ENCODE measurements around the gene PRPF19.

Gene PRPF19

DNA sequence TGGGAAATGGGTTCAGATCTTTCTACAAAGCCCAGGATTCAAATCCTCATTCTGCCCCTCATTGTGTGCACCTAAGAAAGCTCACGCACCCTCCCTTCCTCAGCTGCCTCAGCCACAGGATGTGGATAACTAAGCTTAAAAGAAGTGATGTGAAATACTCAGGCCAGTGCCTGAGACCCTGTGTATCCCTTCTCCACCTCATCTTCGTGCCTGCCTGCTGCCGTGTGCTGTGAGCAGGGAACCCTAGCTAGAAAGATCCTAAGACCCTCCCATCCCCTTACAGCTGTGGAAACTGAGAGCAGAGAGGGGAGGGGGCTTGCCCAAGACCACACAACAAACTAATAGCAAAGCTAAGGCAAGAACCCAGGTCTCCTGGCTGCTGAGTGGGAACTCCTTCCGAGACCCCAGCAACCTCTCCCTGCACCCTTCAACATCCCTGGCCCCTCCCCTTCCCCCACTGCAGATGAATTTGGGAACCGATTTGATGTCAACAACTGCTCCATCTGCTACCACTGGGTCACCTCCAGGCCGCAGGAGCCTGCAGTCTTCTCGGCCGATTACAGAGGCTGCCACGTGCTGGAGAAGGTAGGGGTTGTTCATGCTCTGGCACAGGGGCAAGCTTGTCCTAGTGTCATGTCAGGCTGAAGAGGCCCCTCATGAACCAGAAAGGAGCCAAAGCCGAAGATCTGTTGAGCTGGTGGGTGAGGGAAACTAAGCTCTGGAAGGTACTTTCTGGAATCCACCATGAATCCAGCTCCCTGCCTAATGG lies 37.5 kb downstream of the PRPF19 start:
- TF ChIP-seq, protein P1, sequence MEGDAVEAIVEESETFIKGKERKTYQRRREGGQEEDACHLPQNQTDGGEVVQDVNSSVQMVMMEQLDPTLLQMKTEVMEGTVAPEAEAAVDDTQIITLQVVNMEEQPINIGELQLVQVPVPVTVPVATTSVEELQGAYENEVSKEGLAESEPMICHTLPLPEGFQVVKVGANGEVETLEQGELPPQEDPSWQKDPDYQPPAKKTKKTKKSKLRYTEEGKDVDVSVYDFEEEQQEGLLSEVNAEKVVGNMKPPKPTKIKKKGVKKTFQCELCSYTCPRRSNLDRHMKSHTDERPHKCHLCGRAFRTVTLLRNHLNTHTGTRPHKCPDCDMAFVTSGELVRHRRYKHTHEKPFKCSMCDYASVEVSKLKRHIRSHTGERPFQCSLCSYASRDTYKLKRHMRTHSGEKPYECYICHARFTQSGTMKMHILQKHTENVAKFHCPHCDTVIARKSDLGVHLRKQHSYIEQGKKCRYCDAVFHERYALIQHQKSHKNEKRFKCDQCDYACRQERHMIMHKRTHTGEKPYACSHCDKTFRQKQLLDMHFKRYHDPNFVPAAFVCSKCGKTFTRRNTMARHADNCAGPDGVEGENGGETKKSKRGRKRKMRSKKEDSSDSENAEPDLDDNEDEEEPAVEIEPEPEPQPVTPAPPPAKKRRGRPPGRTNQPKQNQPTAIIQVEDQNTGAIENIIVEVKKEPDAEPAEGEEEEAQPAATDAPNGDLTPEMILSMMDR (IDR thresholded peaks at IDR 0.05; ENCODE audit: control insufficient read depth, insufficient read depth, low read depth, low read length, missing control alignments), result no peak

DNA sequence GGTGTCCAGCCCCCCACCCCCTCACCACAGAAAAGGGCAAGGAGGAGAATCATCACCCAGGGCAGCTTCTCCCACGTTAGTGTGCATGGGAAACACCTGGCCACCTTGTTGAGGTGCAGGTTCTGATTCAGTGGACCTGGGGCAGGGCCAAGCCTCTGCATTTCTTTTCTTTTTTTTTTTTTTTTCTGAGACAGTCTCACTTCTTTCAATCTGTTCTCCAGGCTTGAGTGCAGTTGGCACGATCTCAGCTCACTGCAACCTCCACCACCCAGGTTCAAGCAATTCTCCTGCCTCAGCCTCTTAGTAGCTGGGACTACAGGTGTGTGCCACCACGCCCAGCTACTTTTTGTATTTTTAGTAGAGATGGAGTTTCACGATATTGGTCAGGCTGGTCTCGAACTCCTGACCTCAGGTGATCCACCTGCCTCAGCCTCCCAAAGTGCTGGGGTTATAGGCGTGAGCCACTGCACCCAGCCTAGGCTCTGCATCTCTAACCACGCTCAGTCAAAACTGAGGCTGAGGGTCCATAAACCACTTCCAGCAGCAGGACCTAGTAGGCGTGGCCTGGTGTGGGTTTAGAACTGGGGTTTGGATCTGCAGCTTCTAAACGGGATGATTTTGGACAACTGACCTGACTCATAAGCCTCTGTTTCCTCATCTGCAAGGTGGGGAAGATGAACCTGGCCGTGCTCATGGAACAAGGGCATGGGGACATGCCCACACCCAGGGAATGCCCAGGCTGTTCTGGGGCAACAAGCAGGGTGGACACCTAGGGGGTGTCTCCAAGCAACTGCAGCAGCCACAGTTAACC lies 38.3 kb downstream of the PRPF19 start:
- DNase-seq (ENCODE audit: low read depth), result no peak
- TF ChIP-seq, protein P1 (IDR thresholded peaks at IDR 0.05; ENCODE audit: control insufficient read depth, insufficient read depth, low read depth, low read length, missing control alignments), result no peak
- no peak overlapping the region for H3K4me3 ChIP-seq (ENCODE audit: control insufficient read depth, low read depth, low read length)

More for the DNA sequence above, 37.5 kb downstream of the PRPF19 start:
- no peak overlapping the region for H3K4me3 ChIP-seq (ENCODE audit: control insufficient read depth, low read depth, low read length)
- DNase-seq (ENCODE audit: low read depth), result no peak

DNA sequence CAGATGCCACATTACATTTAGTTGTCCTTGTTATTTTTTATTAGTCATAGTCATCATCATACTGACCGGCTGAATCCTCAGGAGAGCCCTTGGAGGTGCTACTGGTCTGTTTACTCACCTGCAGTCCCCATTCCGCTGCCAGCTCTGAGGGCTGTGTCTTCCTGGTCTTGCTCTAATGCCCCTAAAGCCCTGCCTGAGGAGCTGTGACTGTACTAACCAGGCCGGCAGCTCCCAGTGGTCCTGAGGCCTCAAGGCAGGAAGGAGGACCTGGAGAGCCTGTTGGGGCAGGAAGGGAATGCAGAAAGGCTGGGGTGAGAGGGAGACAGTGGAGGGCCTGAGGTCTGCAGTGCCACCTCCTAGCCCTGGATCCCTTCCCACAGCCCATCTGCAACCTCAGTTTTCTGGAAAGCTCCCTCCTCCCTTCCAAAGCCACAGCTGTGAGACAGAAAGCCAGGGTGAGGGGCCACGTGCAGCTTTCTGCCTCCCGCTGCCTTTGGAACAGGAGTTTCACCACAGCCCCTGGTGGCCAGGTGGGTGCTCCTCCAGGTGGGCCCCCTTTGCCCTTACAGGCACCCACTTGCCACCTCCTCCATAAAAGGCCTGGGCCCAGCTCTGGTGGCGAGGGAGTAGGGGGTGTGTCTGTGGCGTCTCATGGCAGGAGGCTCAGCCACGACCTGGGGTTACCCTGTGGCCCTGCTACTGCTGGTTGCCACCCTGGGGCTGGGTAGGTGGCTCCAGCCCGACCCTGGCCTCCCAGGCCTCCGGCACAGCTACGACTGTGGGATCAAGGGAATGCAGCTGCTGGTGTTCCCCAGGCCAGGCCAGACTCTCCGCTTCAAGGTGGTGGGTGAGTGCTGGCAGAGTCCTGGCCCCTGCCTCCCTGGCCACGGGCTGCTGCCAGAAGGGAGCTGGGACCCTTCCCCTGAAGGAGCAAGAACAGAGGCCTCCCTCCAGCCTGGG lies 39.2 kb downstream of the PRPF19 start, which contains the start of gene ZP1:
TSS of gene ZP1 (plus strand) at position 632 of the 960 bp plus-strand sequence. CDS start at position 652, 20 bp downstream.
- TF ChIP-seq, protein P1 (IDR thresholded peaks at IDR 0.05; ENCODE audit: control insufficient read depth, insufficient read depth, low read depth, low read length, missing control alignments), result no peak
- DNase-seq (ENCODE audit: low read depth), result no peak

DNA sequence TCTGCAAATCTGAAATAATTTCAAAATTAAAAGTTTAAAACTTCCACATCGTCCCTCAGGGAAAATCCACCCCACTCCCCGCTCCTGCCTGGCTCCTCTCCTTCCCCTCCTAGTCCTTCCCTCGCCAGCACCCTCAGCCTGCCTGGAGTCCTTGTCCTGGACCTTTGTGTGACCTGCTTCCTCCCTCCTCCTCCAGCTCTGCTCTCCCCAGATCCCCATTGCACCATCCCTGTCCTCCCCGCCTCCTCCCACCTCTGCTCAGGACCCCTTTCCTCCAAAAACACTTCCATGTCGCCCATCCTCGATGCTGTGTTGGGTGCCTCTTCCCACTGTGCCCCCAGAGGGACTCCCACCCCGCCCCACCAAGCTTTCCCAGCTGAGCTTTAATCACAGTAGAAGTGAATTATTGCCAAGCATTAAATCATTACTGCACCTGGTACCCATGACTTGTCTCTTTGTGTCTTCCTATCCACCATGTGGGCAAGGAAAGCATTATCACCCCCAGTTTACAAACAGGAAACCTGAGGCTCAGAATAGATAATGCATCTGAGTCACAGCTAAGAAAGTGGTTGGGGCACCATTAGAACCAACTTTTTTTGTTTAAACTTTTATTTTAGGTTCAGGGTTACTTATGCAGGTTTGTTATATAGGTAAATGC lies 41.4 kb downstream of the PRPF19 start:
- no peak overlapping the region for H3K4me3 ChIP-seq (ENCODE audit: control insufficient read depth, low read depth, low read length)
- TF ChIP-seq, protein P1 (IDR thresholded peaks at IDR 0.05; ENCODE audit: control insufficient read depth, insufficient read depth, low read depth, low read length, missing control alignments), result no peak
- no peak for DNase-seq (ENCODE audit: low read depth)

More for the DNA sequence above, 39.2 kb downstream of the PRPF19 start, which contains the start of gene ZP1:
- H3K4me3 ChIP-seq (ENCODE audit: control insufficient read depth, low read depth, low read length), result no peak within 1 kb of the TSS

DNA sequence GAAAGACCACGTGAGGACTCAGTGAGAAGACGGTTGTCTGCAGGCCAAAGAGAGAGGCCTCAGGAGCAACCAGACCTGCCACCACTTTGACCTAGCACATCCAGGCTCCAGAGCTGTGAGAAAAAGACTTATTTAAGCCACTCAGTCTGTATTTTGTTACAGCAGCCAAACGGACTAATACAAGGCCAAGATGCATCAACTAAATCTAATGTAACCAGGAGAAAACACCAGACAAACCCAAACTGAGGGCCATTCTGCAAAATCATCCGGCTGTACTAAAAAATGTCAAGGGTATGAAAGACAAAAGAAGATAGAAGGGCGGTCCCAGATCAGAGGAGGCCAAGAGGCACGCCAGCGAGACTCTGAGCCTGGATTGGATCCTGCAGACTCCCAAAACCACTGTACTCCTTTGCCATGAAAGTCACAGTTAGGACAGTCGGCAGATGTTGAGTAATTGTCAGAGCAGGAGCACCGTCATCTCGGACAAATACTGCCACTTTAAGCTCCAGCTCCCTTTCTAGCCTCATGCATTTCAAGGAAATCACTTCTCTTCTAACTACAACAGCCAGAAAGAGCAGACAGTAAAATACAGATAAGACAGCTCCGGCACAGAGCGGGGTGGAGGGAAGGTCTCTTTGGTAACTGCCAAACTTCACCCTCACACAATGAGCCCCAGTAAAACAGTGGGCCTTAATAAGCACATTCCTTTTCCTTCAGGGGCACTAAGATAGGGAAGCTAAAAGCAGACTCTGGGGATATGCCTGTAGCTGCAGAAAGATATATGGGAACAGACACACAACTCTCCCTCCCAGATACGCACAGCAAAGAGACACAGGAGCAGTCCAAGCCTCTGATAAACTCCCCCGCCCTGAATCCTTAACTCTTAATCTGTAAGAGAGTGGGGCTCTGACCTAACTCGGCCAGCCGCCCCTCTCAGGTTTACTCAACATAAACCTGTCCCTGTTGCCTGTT lies 42.5 kb downstream of the PRPF19 start:
- no peak overlapping the region for H3K4me3 ChIP-seq (ENCODE audit: control insufficient read depth, low read depth, low read length)
- DNase-seq (ENCODE audit: low read depth), result no peak
- TF ChIP-seq, protein P1 (IDR thresholded peaks at IDR 0.05; ENCODE audit: control insufficient read depth, insufficient read depth, low read depth, low read length, missing control alignments), result no peak

Measured in AG09309 (cell line).